Left kidney (tissue), 2 donors: Measurements from ENCODE around the gene AHI1. TPM values are rescaled to one million over a fixed set of nuclear protein-coding genes. Genes with fewer than 3 reads are reported as not detected.
"Not testable (repeated sequence)": the region's sequence is repeated elsewhere in the genome, so short reads cannot be mapped to it uniquely, and the experiment has no call there.

ENCODE experiments used
- DNase-seq: peaks from one replicate; pipeline ENCODE4 v3.0.0-alpha.2; 2013
- polyA plus RNA-seq: library from polyadenylated mRNA; unstranded; fragments of 120-200 nt; gene quantifications from one replicate; pipeline ENCODE4 v1.2.1, GENCODE V29; 2013; ENCODE audit not compliant: insufficient read length

AHI1 gene
- polyA plus RNA-seq, 1 donor, result 123 TPM

- DNase-seq, result no peak
These were observed 102.4 kb downstream of the AHI1 start for GRCh38 chr6:135395136-135395535.

- no peak for DNase-seq
These were observed 104.3 kb downstream of the AHI1 start for GRCh38 chr6:135393289-135393688.

DNA sequence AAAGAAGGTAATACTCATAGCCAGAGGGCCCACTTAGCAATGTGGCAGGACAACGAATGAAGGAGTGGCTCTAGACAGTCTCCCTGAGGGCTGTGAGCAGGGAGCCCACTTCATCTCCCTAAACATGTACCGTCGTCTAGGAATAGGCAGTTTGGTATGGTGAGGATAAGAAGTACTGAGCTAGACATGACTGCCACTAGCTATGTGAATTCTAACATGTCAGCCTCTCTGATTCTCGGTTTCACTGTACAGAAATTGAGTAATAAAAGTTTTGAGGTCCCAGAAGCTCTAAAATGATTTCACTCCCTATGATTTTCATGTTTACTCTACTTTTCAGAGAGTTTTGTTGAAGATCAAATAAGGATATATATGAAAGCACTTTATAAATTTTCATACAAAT is 107.1 kb downstream of the AHI1 start:
- DNase-seq, result no peak

- DNase-seq, result no peak
These were observed 112.2 kb downstream of the AHI1 start for GRCh38 chr6:135385299-135385698.

DNA sequence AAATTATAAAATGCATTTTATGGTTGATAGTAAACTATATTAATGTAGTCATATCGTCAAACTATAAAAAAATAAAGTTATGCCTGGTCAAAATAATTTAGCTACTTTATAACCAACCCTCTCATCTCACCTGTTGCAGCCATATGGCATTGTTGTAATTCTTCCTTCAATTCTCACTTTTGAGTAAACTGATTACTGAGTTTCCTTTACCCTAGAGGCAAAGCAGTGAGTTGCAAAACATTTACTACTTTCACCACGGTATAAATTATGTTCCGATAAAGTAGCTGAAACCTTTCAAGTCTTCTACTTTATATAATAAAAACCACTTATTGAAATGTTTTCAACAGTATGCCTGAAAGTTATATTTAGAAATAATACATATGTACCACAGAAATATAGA is 113.8 kb downstream of the AHI1 start:
- DNase-seq, result no peak

DNA sequence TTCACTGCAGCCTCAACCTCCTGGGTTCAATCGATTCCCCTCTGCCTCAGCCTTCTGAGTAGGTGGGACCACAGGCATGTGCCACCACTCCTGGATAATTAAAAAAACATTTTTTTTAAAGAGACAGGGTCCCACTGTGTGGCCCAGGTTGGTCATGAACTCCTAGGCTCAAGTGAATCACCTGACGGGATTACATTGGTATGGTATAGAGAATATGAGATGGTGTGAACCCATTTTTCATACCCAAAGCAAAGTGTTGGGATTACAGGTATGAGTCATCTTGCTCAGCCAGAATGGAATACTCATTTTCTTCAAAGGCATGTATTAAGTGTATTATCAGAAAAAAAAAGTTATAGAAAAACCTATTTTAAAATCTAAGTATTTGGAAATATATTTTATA is 114.2 kb downstream of the AHI1 start:
- DNase-seq, result no peak

GRCh38 chr6:135382182-135382628 is 115.3 kb downstream of the AHI1 start:
- DNase-seq, result no peak

GRCh38 chr6:135380793-135381192 is 116.7 kb downstream of the AHI1 start:
- no peak for DNase-seq

DNA sequence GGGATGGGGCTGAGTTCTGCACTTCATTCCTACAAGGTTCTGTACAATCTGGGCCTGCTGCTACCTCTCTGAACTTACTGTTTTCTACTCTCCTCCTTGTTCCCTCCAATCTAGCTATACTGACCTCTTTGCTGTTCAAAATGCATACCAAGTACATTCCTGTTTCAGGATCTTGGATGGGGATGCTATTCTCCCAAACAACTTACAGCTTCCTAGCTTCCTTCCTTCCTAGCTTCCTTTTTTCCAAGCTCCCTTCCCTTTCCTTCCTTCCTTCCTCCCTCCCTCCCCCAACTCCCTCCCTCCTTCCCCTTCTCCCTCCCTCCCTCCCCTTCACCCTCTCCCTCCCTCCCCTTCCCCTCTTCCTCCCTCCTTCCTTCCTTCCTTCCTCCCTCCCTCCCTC is 117.9 kb downstream of the AHI1 start:
- DNase-seq, result no peak

DNA sequence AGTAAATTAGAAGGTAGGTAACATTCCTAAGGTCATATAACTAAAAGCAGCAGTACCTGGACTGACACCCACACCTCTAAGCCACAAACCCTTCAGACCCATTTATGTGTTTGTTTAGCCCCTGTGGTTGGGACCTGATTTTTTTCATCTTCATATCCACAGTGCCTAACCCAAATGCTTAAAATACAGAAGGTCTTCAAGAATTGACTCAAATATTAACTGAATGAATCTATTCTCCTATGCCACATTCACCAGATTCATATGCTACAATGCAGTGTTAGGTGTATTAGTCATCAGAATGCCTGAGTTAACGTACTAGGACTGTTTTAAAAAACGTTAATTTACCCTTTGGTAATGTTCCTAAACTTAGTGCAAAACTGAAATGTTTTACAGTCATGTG is 124.8 kb downstream of the AHI1 start:
- DNase-seq, result no peak

GRCh38 chr6:135363622-135364021 is 133.9 kb downstream of the AHI1 start:
- DNase-seq, result not testable (repeated sequence)

- no peak for DNase-seq
These were observed 135.4 kb downstream of the AHI1 start for GRCh38 chr6:135362124-135362523.

DNA sequence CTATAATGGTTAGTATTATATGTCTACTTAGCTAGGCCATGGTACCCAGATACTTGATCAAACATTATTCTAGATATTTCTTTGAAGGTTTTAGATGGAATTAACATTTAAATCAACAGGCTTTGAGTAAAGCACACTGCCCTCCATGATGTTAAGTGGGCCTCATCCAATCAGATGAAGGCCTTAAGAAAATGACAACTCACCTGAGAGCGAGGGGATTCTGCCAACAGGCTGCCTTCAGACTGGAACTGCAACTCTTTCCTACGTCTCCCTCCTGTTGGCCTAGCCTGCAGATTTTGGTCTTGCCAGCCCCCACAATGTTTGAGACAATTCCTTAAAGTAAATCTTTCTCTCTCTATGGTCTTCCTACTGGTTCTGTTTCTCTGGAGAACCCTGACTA is 137.3 kb downstream of the AHI1 start:
- DNase-seq, result no peak

- DNase-seq, result no peak
These were observed 138.6 kb downstream of the AHI1 start for GRCh38 chr6:135358985-135359384.

GRCh38 chr6:135358251-135358821 is 139.2 kb downstream of the AHI1 start:
- no peak for DNase-seq

- DNase-seq, result no peak
These were observed 143.1 kb downstream of the AHI1 start for GRCh38 chr6:135354407-135354806.

GRCh38 chr6:135353113-135353512 is 144.4 kb downstream of the AHI1 start:
- DNase-seq, result no peak

DNA sequence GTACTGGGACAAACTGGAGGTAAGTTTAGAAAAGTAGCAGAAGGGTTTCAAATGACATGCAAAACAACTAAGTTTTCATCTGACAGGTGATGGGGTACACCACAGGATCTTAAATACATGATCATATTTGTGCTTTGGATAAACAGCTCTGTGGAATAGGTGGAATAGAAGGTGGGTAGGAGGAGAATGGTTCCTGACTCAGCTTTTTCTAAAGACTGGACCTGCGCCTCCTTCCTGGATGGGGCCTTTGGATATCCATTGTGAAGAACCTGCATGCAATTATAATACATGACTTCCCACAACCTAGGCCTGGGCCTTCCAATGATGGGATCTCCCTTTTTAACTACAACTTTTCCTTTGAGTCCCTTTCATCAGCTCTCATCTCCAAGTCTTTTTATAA is 145.9 kb downstream of the AHI1 start:
- DNase-seq, result no peak

GRCh38 chr6:135347887-135348286 is 149.7 kb downstream of the AHI1 start:
- DNase-seq, result no peak

DNA sequence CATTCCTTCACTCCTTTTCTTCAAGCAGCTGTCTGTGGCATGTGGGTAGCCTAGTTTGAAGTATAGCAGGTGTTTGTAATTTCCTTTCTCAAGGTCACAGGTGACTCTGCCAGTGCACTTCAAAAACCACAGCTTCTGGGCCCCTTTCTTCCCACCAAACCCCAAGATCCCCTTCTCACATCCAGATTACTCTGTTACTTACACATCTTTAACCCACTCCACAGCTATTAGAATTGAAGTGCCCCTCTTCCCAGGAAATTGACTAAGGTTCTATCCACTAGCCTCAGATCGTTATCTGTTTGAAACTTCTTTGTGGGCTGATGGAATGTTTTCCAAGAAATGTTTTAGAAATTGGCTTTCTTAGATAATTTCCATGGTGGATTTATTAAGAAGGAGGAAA is 150.8 kb downstream of the AHI1 start:
- no peak for DNase-seq

GRCh38 chr6:135344526-135344925 is 153.0 kb downstream of the AHI1 start:
- no peak for DNase-seq

- DNase-seq, result not testable (repeated sequence)
These were observed 157.6 kb downstream of the AHI1 start for GRCh38 chr6:135339920-135340319.

DNA sequence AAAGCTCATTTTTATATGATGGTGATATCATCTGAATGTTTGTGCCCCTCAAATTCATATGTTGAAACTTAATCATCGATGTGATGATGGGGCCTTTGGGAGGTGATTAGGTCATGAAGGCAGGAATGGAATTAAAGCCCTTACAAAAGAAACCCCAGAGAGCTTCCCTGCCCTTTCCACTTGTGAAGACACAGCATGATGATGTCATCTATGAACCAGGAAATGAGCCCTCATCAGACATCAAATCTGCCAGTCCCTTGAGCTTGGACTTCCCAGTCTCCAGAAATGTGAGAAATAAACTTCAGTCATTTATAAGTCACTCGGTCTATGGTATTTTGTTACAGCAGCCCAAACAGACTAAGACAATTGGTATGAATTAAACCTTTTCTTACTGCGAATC is 163.4 kb downstream of the AHI1 start:
- DNase-seq, result no peak

DNA sequence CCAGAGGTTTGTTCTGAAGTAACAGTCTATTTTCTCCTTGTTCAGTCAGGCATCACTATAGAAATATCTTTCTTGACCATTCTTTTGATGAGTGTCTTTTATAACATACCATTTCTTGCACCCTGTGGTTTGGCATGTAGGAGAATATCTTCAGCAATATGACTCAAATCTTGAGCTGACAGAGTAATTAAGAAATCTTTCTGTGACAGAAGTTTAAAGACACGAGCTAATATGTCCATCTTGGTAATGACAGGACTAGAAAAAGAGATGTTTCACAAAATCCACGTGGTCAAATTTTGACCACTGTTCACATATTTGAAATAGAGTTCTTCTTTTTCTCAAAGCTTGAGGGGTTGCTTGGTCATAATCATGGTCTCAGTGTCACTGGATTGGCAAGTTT is 166.5 kb downstream of the AHI1 start:
- no peak for DNase-seq
